Neural cell (in vitro differentiated cells): ENCODE results near the gene TCFL5. TPM values are rescaled to one million over a fixed set of nuclear protein-coding genes. Genes with fewer than 3 reads are reported as not detected.

Experiments used
- H2AFZ ChIP-seq: fragments of 200-600, 300-800 bp; sonication (generic), shearing (Covaris generic); 2 replicates; pipeline ENCODE4 v1.6.0; 2014; ENCODE audit warnings: low read depth, mild to moderate bottlenecking, antibody characterized with exemption, low read length, moderate library complexity
- H3F3A ChIP-seq: fragments of 200-600 bp; shearing (Covaris generic); 2 replicates; pipeline ENCODE4 v1.6.1; 2016; ENCODE audit warnings: mild to moderate bottlenecking, moderate library complexity, mixed read lengths, antibody characterized with exemption, low read length; ENCODE audit not compliant: insufficient read depth, poor library complexity, severe bottlenecking
- H3K27ac ChIP-seq: fragments of 200-600, 300-800 bp; sonication (generic), shearing (Covaris generic); 2 replicates; pipeline ENCODE4 v1.5.1; 2014; ENCODE audit warnings: mild to moderate bottlenecking, low read length, moderate library complexity
- H3K27me3 ChIP-seq: fragments of 300-800, 200-600 bp; sonication (generic), shearing (Covaris generic); 2 replicates; pipeline ENCODE4 v1.6.0; 2014; ENCODE audit warnings: mild to moderate bottlenecking, low read depth, low read length, moderate library complexity; ENCODE audit not compliant: insufficient read depth
- H3K36me3 ChIP-seq: fragments of 300-800, 200-600 bp; sonication (generic), shearing (Covaris generic); 2 replicates; pipeline ENCODE4 v1.5.1; 2014; ENCODE audit warnings: mild to moderate bottlenecking, antibody characterized with exemption, low read length, moderate library complexity; ENCODE audit not compliant: insufficient read depth
- H3K4me2 ChIP-seq: fragments of 300-800, 200-600 bp; sonication (generic), shearing (Covaris generic); 2 replicates; pipeline ENCODE4 v1.6.0; 2014; ENCODE audit warnings: mild to moderate bottlenecking, low read length
- H3K4me3 ChIP-seq: fragments of 300-800, 200-600 bp; sonication (generic), shearing (Covaris generic); 2 replicates; pipeline ENCODE4 v1.5.1; 2014; ENCODE audit warnings: mild to moderate bottlenecking, low read length, moderate library complexity
- H3K79me2 ChIP-seq: fragments of 200-600 bp; shearing (Covaris generic); replicated peaks from 2 replicates; pipeline ENCODE4 v1.6.0; 2014; ENCODE audit warnings: mild to moderate bottlenecking, low read length, moderate library complexity; ENCODE audit not compliant: insufficient read depth
- H3K9ac ChIP-seq: fragments of 300-800, 200-600 bp; sonication (generic), shearing (Covaris generic); 2 replicates; pipeline ENCODE4 v1.6.1; 2016; ENCODE audit warnings: mild to moderate bottlenecking, low read length, mixed read lengths
- H3K9me2 ChIP-seq: fragments of 200-600 bp; shearing (Covaris generic); 2 replicates; pipeline ENCODE4 v1.6.1; 2016; ENCODE audit warnings: mild to moderate bottlenecking, low read length, mixed read lengths; ENCODE audit not compliant: insufficient read depth
- H3K9me3 ChIP-seq: fragments of 200-600, 300-800 bp; sonication (generic), shearing (Covaris generic); 2 replicates; pipeline ENCODE4 v1.6.1; 2016; ENCODE audit warnings: mild to moderate bottlenecking, mixed run types, low read length, moderate library complexity, mixed read lengths
- H4K20me1 ChIP-seq: fragments of 200-600 bp; shearing (Covaris generic); 2 replicates; pipeline ENCODE4 v1.6.1; 2016; ENCODE audit warnings: mild to moderate bottlenecking, mixed run types; ENCODE audit not compliant: insufficient read depth
- EP300 ChIP-seq: fragments of 450-650 bp; conservative IDR thresholded peaks from 2 replicates; pipeline ENCODE4 v1.6.1; 2014; ENCODE audit warnings: antibody characterized with exemption, mild to moderate bottlenecking, moderate library complexity; ENCODE audit not compliant: poor library complexity, severe bottlenecking
- EZH2 ChIP-seq: fragments of 200-600, 300-800 bp; shearing (Covaris generic), sonication (generic); IDR thresholded peaks from 2 replicates; pipeline ENCODE4 v1.6.1; 2014; ENCODE audit warnings: antibody characterized with exemption, low read length, borderline replicate concordance, mild to moderate bottlenecking; ENCODE audit not compliant: insufficient read depth, poor library complexity, severe bottlenecking
- MXI1 ChIP-seq: fragments of 450-650 bp; conservative IDR thresholded peaks from 2 replicates; pipeline ENCODE4 v1.6.1; 2014; ENCODE audit warnings: antibody characterized with exemption, mild to moderate bottlenecking; ENCODE audit not compliant: poor library complexity, severe bottlenecking
- POLR2AphosphoS5 ChIP-seq: IDR thresholded peaks from 2 replicates; pipeline ENCODE4 v1.6.1; 2012
- RAD21 ChIP-seq: fragments of 450-650 bp; conservative IDR thresholded peaks from 2 replicates; pipeline ENCODE4 v1.6.1; 2014; ENCODE audit warnings: antibody characterized with exemption, mild to moderate bottlenecking, moderate library complexity
- SMC3 ChIP-seq: fragments of 450-650 bp; conservative IDR thresholded peaks from 2 replicates; pipeline ENCODE4 v1.6.1; 2014; ENCODE audit warnings: antibody characterized with exemption, mild to moderate bottlenecking, moderate library complexity; ENCODE audit not compliant: poor library complexity
- TAF1 ChIP-seq: IDR thresholded peaks from 2 replicates; pipeline ENCODE4 v1.6.1; 2012; ENCODE audit warnings: low read depth
- polyA plus RNA-seq: library from polyadenylated mRNA; depleted of rRNA; stranded (reverse); fragments of >200 nt; gene quantifications from 2 replicates; pipeline ENCODE4 v1.2.3, GENCODE V29; 2014
- TF ChIP-seq, protein P1 (sequence below): fragments of 450-650 bp; IDR thresholded peaks from 2 replicates; pipeline ENCODE4 v1.5.1; 2014; ENCODE audit warnings: antibody characterized with exemption, mild to moderate bottlenecking, moderate library complexity; ENCODE audit not compliant: poor library complexity, severe bottlenecking
- TF ChIP-seq, protein P2 (sequence below): IDR thresholded peaks from 2 replicates; pipeline ENCODE4 v1.6.1; 2012; ENCODE audit warnings: borderline replicate concordance

TCFL5 gene
- polyA plus RNA-seq, 1 donor from 2014 or later = 9.8 TPM

DNA sequence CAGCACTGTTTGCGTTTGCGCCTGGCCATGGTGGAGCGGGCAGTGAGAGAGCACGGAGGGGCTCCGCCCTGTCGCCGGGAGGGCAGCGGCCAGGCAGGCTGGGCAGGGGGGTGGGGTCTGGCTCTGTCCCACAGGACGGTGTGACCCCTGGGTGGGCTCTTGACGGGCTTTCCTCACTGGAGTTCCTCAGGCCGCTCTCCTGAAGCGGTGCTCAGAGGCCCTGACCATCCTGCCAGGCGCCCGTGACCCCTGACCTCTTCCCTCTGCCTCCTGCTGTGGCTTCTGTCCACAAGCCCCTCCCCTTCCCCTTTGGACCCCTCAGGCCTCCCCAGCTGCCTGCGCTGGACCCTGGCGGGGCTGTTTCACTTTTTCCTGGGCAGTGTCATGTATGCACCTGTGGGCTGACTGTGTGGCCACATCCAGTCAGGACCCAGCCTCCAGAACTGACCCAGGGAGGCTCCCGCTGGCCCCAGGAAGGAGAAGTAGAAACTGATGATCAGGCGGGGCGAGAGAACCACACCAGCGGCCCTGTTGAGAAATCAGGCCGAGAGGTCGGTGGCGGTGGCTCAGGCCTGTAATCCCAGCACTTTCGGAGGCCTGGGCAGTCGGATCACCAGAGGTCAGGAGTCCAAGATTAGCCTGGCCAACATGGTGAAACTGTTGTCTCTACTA is 55.8 kb downstream of the TCFL5 start:
- H3K36me3 ChIP-seq = no peaks in the 10 kb centered on the region
- H3K79me2 ChIP-seq = peaks cover 3% of the 10 kb centered on the region
- TF ChIP-seq TAF1 = no peak
- no peak for TF ChIP-seq POLR2AphosphoS5
- TF ChIP-seq, protein P1, sequence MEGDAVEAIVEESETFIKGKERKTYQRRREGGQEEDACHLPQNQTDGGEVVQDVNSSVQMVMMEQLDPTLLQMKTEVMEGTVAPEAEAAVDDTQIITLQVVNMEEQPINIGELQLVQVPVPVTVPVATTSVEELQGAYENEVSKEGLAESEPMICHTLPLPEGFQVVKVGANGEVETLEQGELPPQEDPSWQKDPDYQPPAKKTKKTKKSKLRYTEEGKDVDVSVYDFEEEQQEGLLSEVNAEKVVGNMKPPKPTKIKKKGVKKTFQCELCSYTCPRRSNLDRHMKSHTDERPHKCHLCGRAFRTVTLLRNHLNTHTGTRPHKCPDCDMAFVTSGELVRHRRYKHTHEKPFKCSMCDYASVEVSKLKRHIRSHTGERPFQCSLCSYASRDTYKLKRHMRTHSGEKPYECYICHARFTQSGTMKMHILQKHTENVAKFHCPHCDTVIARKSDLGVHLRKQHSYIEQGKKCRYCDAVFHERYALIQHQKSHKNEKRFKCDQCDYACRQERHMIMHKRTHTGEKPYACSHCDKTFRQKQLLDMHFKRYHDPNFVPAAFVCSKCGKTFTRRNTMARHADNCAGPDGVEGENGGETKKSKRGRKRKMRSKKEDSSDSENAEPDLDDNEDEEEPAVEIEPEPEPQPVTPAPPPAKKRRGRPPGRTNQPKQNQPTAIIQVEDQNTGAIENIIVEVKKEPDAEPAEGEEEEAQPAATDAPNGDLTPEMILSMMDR = no peak
- no peak for TF ChIP-seq SMC3
- no peak for TF ChIP-seq RAD21
- no peak for TF ChIP-seq MXI1
- no peak for TF ChIP-seq EZH2
- TF ChIP-seq, protein P2, sequence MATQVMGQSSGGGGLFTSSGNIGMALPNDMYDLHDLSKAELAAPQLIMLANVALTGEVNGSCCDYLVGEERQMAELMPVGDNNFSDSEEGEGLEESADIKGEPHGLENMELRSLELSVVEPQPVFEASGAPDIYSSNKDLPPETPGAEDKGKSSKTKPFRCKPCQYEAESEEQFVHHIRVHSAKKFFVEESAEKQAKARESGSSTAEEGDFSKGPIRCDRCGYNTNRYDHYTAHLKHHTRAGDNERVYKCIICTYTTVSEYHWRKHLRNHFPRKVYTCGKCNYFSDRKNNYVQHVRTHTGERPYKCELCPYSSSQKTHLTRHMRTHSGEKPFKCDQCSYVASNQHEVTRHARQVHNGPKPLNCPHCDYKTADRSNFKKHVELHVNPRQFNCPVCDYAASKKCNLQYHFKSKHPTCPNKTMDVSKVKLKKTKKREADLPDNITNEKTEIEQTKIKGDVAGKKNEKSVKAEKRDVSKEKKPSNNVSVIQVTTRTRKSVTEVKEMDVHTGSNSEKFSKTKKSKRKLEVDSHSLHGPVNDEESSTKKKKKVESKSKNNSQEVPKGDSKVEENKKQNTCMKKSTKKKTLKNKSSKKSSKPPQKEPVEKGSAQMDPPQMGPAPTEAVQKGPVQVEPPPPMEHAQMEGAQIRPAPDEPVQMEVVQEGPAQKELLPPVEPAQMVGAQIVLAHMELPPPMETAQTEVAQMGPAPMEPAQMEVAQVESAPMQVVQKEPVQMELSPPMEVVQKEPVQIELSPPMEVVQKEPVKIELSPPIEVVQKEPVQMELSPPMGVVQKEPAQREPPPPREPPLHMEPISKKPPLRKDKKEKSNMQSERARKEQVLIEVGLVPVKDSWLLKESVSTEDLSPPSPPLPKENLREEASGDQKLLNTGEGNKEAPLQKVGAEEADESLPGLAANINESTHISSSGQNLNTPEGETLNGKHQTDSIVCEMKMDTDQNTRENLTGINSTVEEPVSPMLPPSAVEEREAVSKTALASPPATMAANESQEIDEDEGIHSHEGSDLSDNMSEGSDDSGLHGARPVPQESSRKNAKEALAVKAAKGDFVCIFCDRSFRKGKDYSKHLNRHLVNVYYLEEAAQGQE = no peak
- TF ChIP-seq EP300 = no peak
- no peaks in the 10 kb centered on the region for H3K9me3 ChIP-seq
- H3F3A ChIP-seq = no peaks in the 10 kb centered on the region
- H3K27me3 ChIP-seq = no peaks in the 10 kb centered on the region
- no peaks in the 10 kb centered on the region for H4K20me1 ChIP-seq
- no peaks in the 10 kb centered on the region for H3K9me2 ChIP-seq
- peak overlapping the region; percentile 66 for H3K9ac ChIP-seq
- peak overlapping the region; percentile 25 for H3K4me2 ChIP-seq
- no peak overlapping the region for H2AFZ ChIP-seq
- peak overlapping the region; percentile 67 for H3K4me3 ChIP-seq
- no peak overlapping the region for H3K27ac ChIP-seq

DNA sequence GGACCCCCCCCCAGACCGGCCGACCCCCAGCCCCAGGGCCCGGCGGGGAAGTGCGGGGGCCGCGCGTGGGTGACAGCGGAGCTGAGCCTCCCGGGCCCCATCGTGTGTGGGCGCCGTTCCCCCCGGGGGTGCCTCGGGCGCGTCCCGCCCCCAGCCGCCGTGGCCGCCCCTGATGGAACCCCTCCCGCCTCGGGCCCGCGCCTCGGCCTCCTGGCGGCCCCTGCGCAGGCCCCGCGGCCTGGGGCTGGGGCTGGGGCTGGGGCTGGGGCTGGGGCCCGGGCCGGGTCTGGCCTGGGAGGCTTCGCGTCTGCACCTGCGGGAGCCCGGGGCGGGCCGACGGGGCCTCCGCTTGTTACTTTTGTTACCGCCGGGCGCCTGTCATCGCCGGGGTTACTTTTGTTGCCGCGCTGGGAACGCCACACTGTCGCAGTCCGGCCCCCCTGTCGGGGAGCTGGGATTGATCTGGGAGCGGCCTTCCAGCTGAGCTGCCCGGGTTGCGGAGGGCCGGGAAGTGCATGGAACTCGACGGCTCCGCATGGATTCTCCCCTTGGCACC is 56.4 kb downstream of the TCFL5 start:
- no peaks in the 10 kb centered on the region for H4K20me1 ChIP-seq
- H3K9me2 ChIP-seq = no peaks in the 10 kb centered on the region
- H3K36me3 ChIP-seq = no peaks in the 10 kb centered on the region
- H3F3A ChIP-seq = no peaks in the 10 kb centered on the region
- H3K9ac ChIP-seq = peak overlapping the region; percentile 66
- H3K79me2 ChIP-seq = peaks cover 3% of the 10 kb centered on the region
- H3K27ac ChIP-seq = no peak overlapping the region
- peak overlapping the region; percentile 25 for H3K4me2 ChIP-seq
- H2AFZ ChIP-seq = no peak overlapping the region
- no peaks in the 10 kb centered on the region for H3K27me3 ChIP-seq
- TF ChIP-seq EZH2 = no peak
- no peak for TF ChIP-seq POLR2AphosphoS5
- TF ChIP-seq MXI1 = no peak
- no peak for TF ChIP-seq SMC3
- TF ChIP-seq, protein P1 = no peak
- TF ChIP-seq TAF1 = no peak
- H3K9me3 ChIP-seq = no peaks in the 10 kb centered on the region
- H3K4me3 ChIP-seq = peak overlapping the region; percentile 67
